AG10803 (cell line): ENCODE data around the gene ETV7.

Experiments
- DNase-seq: peaks from one replicate; pipeline ENCODE4 v3.0.0; 2010; ENCODE audit warnings: low read depth
- H3K4me3 ChIP-seq: 2 replicates; pipeline ENCODE4 v1.5.1; 2011; ENCODE audit warnings: mild to moderate bottlenecking, low read length, control low read depth
- TF ChIP-seq, protein P1 (sequence below): conservative IDR thresholded peaks from 2 replicates; pipeline ENCODE4 v1.5.1; 2011; ENCODE audit warnings: mild to moderate bottlenecking, low read length, control low read depth, inconsistent platforms

ETV7 gene

GRCh38 chr6:36383606-36384005, 3.9 kb downstream of the ETV7 start:
- no peak overlapping the region for H3K4me3 ChIP-seq
- TF ChIP-seq, protein P1, sequence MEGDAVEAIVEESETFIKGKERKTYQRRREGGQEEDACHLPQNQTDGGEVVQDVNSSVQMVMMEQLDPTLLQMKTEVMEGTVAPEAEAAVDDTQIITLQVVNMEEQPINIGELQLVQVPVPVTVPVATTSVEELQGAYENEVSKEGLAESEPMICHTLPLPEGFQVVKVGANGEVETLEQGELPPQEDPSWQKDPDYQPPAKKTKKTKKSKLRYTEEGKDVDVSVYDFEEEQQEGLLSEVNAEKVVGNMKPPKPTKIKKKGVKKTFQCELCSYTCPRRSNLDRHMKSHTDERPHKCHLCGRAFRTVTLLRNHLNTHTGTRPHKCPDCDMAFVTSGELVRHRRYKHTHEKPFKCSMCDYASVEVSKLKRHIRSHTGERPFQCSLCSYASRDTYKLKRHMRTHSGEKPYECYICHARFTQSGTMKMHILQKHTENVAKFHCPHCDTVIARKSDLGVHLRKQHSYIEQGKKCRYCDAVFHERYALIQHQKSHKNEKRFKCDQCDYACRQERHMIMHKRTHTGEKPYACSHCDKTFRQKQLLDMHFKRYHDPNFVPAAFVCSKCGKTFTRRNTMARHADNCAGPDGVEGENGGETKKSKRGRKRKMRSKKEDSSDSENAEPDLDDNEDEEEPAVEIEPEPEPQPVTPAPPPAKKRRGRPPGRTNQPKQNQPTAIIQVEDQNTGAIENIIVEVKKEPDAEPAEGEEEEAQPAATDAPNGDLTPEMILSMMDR = no peak
- no peak for DNase-seq

DNA sequence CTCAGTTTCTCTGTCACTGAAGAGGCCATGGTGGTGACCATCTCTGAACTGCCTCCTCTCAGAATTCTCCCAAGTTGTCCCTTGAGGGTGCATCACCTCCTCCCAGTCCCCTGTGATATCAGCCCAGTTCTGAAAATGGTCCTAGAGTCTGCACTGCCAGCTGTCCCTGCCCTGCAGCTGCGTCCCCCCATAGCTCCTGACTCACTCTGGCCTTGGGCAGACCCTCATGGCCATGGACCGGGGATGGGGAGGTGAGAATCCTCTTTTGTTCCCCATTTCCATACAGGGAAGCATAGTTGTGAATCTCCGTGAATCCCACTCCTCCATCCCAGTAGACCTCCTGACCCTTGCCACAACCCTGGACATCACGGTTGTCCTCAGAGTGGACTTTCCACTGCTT, 4.5 kb downstream of the ETV7 start:
- no peak overlapping the region for H3K4me3 ChIP-seq
- TF ChIP-seq, protein P1 = no peak
- no peak for DNase-seq

DNA sequence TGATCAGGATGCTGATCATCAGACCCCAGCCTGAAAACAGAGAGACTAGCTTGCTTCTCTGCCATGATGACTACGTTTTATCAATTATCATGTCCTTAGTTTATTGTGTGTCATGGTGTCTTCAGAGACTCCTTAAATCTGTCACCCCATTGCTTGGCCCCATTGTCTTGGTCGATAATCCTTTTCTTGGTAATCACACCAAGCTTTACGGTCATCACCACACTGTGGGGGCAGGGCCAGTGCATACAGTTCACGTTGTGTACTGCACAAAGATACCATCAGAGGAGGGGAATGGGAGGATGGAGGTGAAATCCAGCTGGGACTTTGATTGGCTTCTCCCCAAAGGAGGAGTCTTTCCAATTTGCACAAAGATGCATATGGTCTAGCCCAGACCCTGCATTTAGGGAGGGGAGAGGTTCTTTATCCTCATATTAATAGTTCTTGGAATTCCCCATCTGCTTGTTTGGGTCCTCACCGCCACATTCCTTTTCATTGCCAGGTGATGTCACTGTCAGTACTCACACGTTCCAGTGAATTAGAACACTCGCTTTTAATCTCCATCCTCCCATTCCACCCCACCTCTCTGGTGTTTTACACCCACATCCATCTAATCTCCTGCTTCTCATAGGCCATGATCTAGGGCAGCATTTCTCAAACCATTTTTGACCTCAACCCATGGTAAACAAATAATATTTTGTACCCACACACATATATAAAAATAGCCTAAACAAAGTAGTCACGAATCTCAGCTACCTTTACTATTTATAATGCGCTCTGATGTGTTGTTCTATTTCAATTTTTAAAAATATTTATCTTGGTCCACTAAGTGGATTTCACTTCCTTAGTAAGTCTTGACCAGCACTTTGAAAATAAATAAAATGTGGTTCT, 5.7 kb downstream of the ETV7 start:
- DNase-seq = no peak
- no peak overlapping the region for H3K4me3 ChIP-seq
- TF ChIP-seq, protein P1 = no peak

GRCh38 chr6:36380166-36380565, 7.3 kb downstream of the ETV7 start:
- TF ChIP-seq, protein P1 = no peak
- no peak for DNase-seq

GRCh38 chr6:36378936-36379335, 8.5 kb downstream of the ETV7 start:
- TF ChIP-seq, protein P1 = no peak
- no peak overlapping the region for H3K4me3 ChIP-seq
- DNase-seq = no peak

More at GRCh38 chr6:36380166-36380565, 7.3 kb downstream of the ETV7 start:
- no peak overlapping the region for H3K4me3 ChIP-seq

- no peak overlapping the region for H3K4me3 ChIP-seq
- DNase-seq = no peak
- TF ChIP-seq, protein P1 = no peak
These were observed 9.1 kb downstream of the ETV7 start for GRCh38 chr6:36378243-36378920.
